Measurements from ENCODE around the gene CEP112.
A peak's percentile ranks its signal among the peaks of the same experiment; 100 is the strongest.

Gene CEP112

GRCh38 chr17:65727832-65728231 is 464.1 kb downstream of the CEP112 start:
- Histone ChIP-seq H3K36me3 (ENCODE audit: control insufficient read depth, insufficient read depth, low read length, severe bottlenecking) (no peaks in the 10 kb centered on the region), H3K4me1 (ENCODE audit: control insufficient read depth, insufficient read depth, low read length) (peaks cover 23% of the 10 kb centered on the region), H3K27me3 (replicated peaks; ENCODE audit: control insufficient read depth, insufficient read depth, low read length) (no peaks in the 10 kb centered on the region), H3K9me3 (ENCODE audit: control insufficient read depth, low read length) (no peaks in the 10 kb centered on the region), H3K4me3 (ENCODE audit: low read length) (no peak overlapping the region), H3K9ac (ENCODE audit: low read length) (no peak overlapping the region)
- DNase-seq (ENCODE audit: low read depth): no peak

- no peak for DNase-seq (ENCODE audit: low read depth)
- H3K9ac ChIP-seq (ENCODE audit: low read length): no peak overlapping the region
- no peaks in the 10 kb centered on the region for H3K9me3 ChIP-seq (ENCODE audit: control insufficient read depth, low read length)
- H3K36me3 ChIP-seq (ENCODE audit: control insufficient read depth, insufficient read depth, low read length, severe bottlenecking): no peaks in the 10 kb centered on the region
- no peak overlapping the region for H3K4me3 ChIP-seq (ENCODE audit: low read length)
- no peaks in the 10 kb centered on the region for H3K27me3 ChIP-seq (replicated peaks; ENCODE audit: control insufficient read depth, insufficient read depth, low read length)
- peaks cover 23% of the 10 kb centered on the region for H3K4me1 ChIP-seq (ENCODE audit: control insufficient read depth, insufficient read depth, low read length)
Measured at GRCh38 chr17:65727246-65727645, 464.7 kb downstream of the CEP112 start.

- no peaks in the 10 kb centered on the region for H3K27me3 ChIP-seq (replicated peaks; ENCODE audit: control insufficient read depth, insufficient read depth, low read length)
- no peaks in the 10 kb centered on the region for H3K36me3 ChIP-seq (ENCODE audit: control insufficient read depth, insufficient read depth, low read length, severe bottlenecking)
- H3K9ac ChIP-seq (ENCODE audit: low read length): no peak overlapping the region
- H3K4me1 ChIP-seq (ENCODE audit: control insufficient read depth, insufficient read depth, low read length): peaks cover 8% of the 10 kb centered on the region
- peak; percentile 57 for DNase-seq (ENCODE audit: low read depth)
- no peaks in the 10 kb centered on the region for H3K9me3 ChIP-seq (ENCODE audit: control insufficient read depth, low read length)
- H3K4me3 ChIP-seq (ENCODE audit: low read length): no peak overlapping the region
Measured at GRCh38 chr17:65723431-65724151, 468.3 kb downstream of the CEP112 start.

- H3K27me3 ChIP-seq (replicated peaks; ENCODE audit: control insufficient read depth, insufficient read depth, low read length): no peaks in the 10 kb centered on the region
- no peak overlapping the region for H3K9ac ChIP-seq (ENCODE audit: low read length)
- H3K4me3 ChIP-seq (ENCODE audit: low read length): no peak overlapping the region
- DNase-seq (ENCODE audit: low read depth): no peak
- no peaks in the 10 kb centered on the region for H3K36me3 ChIP-seq (ENCODE audit: control insufficient read depth, insufficient read depth, low read length, severe bottlenecking)
- peaks cover 6% of the 10 kb centered on the region for H3K4me1 ChIP-seq (ENCODE audit: control insufficient read depth, insufficient read depth, low read length)
- no peaks in the 10 kb centered on the region for H3K9me3 ChIP-seq (ENCODE audit: control insufficient read depth, low read length)
Measured at GRCh38 chr17:65718601-65719000, 473.3 kb downstream of the CEP112 start.

GRCh38 chr17:65712383-65713267 is 479.3 kb downstream of the CEP112 start:
- Histone ChIP-seq H3K36me3 (ENCODE audit: control insufficient read depth, insufficient read depth, low read length, severe bottlenecking) (no peaks in the 10 kb centered on the region), H3K4me1 (ENCODE audit: control insufficient read depth, insufficient read depth, low read length) (no peaks in the 10 kb centered on the region)
- DNase-seq (ENCODE audit: low read depth): no peak

GRCh38 chr17:65711671-65712276 is 480.2 kb downstream of the CEP112 start:
- H3K36me3 ChIP-seq (ENCODE audit: control insufficient read depth, insufficient read depth, low read length, severe bottlenecking): no peaks in the 10 kb centered on the region
- no peaks in the 10 kb centered on the region for H3K4me1 ChIP-seq (ENCODE audit: control insufficient read depth, insufficient read depth, low read length)
- no peak for DNase-seq (ENCODE audit: low read depth)

More at GRCh38 chr17:65712383-65713267, 479.3 kb downstream of the CEP112 start:
- Histone ChIP-seq H3K9me3 (ENCODE audit: control insufficient read depth, low read length) (no peaks in the 10 kb centered on the region), H3K4me3 (ENCODE audit: low read length) (no peak overlapping the region), H3K27me3 (replicated peaks; ENCODE audit: control insufficient read depth, insufficient read depth, low read length) (no peaks in the 10 kb centered on the region), H3K9ac (ENCODE audit: low read length) (no peak overlapping the region)

GRCh38 chr17:65707780-65708179 is 484.2 kb downstream of the CEP112 start:
- Histone ChIP-seq H3K9me3 (ENCODE audit: control insufficient read depth, low read length) (no peaks in the 10 kb centered on the region), H3K4me3 (ENCODE audit: low read length) (no peak overlapping the region), H3K4me1 (ENCODE audit: control insufficient read depth, insufficient read depth, low read length) (no peaks in the 10 kb centered on the region), H3K9ac (ENCODE audit: low read length) (no peak overlapping the region), H3K36me3 (ENCODE audit: control insufficient read depth, insufficient read depth, low read length, severe bottlenecking) (no peaks in the 10 kb centered on the region), H3K27me3 (replicated peaks; ENCODE audit: control insufficient read depth, insufficient read depth, low read length) (no peaks in the 10 kb centered on the region)
- DNase-seq (ENCODE audit: low read depth): no peak

More at GRCh38 chr17:65711671-65712276, 480.2 kb downstream of the CEP112 start:
- no peaks in the 10 kb centered on the region for H3K27me3 ChIP-seq (replicated peaks; ENCODE audit: control insufficient read depth, insufficient read depth, low read length)
- no peaks in the 10 kb centered on the region for H3K9me3 ChIP-seq (ENCODE audit: control insufficient read depth, low read length)
- no peak overlapping the region for H3K4me3 ChIP-seq (ENCODE audit: low read length)
- no peak overlapping the region for H3K9ac ChIP-seq (ENCODE audit: low read length)

- H3K36me3 ChIP-seq (ENCODE audit: control insufficient read depth, insufficient read depth, low read length, severe bottlenecking): no peaks in the 10 kb centered on the region
- H3K9me3 ChIP-seq (ENCODE audit: control insufficient read depth, low read length): no peaks in the 10 kb centered on the region
- no peaks in the 10 kb centered on the region for H3K4me1 ChIP-seq (ENCODE audit: control insufficient read depth, insufficient read depth, low read length)
- H3K9ac ChIP-seq (ENCODE audit: low read length): no peak overlapping the region
- no peaks in the 10 kb centered on the region for H3K27me3 ChIP-seq (replicated peaks; ENCODE audit: control insufficient read depth, insufficient read depth, low read length)
- no peak for DNase-seq (ENCODE audit: low read depth)
- H3K4me3 ChIP-seq (ENCODE audit: low read length): no peak overlapping the region
Measured at GRCh38 chr17:65704731-65705130, 487.2 kb downstream of the CEP112 start.

GRCh38 chr17:65703891-65704290 is 488.0 kb downstream of the CEP112 start:
- H3K4me1 ChIP-seq (ENCODE audit: control insufficient read depth, insufficient read depth, low read length): peaks cover 2% of the 10 kb centered on the region
- H3K36me3 ChIP-seq (ENCODE audit: control insufficient read depth, insufficient read depth, low read length, severe bottlenecking): no peaks in the 10 kb centered on the region
- DNase-seq (ENCODE audit: low read depth): no peak
- H3K9me3 ChIP-seq (ENCODE audit: control insufficient read depth, low read length): no peaks in the 10 kb centered on the region
- H3K27me3 ChIP-seq (replicated peaks; ENCODE audit: control insufficient read depth, insufficient read depth, low read length): no peaks in the 10 kb centered on the region
- H3K9ac ChIP-seq (ENCODE audit: low read length): no peak overlapping the region
- no peak overlapping the region for H3K4me3 ChIP-seq (ENCODE audit: low read length)

- no peak overlapping the region for H3K9ac ChIP-seq (ENCODE audit: low read length)
- no peak for DNase-seq (ENCODE audit: low read depth)
- no peaks in the 10 kb centered on the region for H3K27me3 ChIP-seq (replicated peaks; ENCODE audit: control insufficient read depth, insufficient read depth, low read length)
- no peaks in the 10 kb centered on the region for H3K9me3 ChIP-seq (ENCODE audit: control insufficient read depth, low read length)
- H3K4me1 ChIP-seq (ENCODE audit: control insufficient read depth, insufficient read depth, low read length): peaks cover 33% of the 10 kb centered on the region
- H3K36me3 ChIP-seq (ENCODE audit: control insufficient read depth, insufficient read depth, low read length, severe bottlenecking): no peaks in the 10 kb centered on the region
- H3K4me3 ChIP-seq (ENCODE audit: low read length): no peak overlapping the region
Measured at GRCh38 chr17:65699459-65699858, 492.5 kb downstream of the CEP112 start.

- peaks cover 33% of the 10 kb centered on the region for H3K4me1 ChIP-seq (ENCODE audit: control insufficient read depth, insufficient read depth, low read length)
- H3K9me3 ChIP-seq (ENCODE audit: control insufficient read depth, low read length): no peaks in the 10 kb centered on the region
- H3K27me3 ChIP-seq (replicated peaks; ENCODE audit: control insufficient read depth, insufficient read depth, low read length): no peaks in the 10 kb centered on the region
- peak; percentile 57 for DNase-seq (ENCODE audit: low read depth)
- no peak overlapping the region for H3K9ac ChIP-seq (ENCODE audit: low read length)
- no peaks in the 10 kb centered on the region for H3K36me3 ChIP-seq (ENCODE audit: control insufficient read depth, insufficient read depth, low read length, severe bottlenecking)
- H3K4me3 ChIP-seq (ENCODE audit: low read length): no peak overlapping the region
Measured at GRCh38 chr17:65698381-65699061, 493.4 kb downstream of the CEP112 start.

All from adipocyte (in vitro differentiated cells).